GM19099 (cell line): ENCODE results near the gene SOWAHC.

Experiments
- POLR2A ChIP-seq: IDR thresholded peaks from 3 replicates; pipeline ENCODE4 v1.6.1; 2011; ENCODE audit warnings: low read depth; ENCODE audit not compliant: insufficient read length; ENCODE audit errors: extremely low read depth

SOWAHC gene

DNA sequence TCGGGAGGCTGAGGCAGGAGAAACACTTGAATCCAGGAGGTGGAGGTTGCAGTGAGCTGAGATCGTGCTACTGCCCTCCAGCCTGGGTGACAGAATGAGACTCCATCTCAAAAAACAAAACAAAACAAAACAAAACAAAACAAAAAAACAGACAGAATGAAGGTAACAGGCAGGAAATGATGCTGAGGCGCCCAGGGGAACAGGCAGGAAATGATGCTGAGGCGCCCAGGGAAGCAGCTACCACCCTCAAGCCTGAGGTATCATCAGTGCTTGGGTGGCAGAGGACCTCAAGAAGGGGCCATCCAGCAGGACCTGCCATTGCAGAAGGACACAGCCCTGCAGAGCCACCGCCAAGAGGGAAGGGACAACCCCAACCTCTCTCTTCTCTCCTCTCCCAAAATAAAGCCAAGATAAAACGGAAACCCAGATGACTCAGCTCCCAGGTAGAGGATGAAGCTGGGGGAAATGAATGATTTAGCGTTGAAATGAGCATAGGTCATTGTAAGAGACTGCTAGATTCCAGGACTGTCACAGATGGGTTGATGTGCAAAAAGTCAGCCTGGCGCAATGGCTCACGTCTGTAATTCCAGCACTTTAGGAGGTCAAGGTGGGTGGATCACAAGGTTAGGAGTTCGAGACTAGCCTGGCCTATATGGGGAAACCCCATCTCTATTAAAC, 19.3 kb downstream of the SOWAHC start:
- TF ChIP-seq POLR2A, result no peak

DNA sequence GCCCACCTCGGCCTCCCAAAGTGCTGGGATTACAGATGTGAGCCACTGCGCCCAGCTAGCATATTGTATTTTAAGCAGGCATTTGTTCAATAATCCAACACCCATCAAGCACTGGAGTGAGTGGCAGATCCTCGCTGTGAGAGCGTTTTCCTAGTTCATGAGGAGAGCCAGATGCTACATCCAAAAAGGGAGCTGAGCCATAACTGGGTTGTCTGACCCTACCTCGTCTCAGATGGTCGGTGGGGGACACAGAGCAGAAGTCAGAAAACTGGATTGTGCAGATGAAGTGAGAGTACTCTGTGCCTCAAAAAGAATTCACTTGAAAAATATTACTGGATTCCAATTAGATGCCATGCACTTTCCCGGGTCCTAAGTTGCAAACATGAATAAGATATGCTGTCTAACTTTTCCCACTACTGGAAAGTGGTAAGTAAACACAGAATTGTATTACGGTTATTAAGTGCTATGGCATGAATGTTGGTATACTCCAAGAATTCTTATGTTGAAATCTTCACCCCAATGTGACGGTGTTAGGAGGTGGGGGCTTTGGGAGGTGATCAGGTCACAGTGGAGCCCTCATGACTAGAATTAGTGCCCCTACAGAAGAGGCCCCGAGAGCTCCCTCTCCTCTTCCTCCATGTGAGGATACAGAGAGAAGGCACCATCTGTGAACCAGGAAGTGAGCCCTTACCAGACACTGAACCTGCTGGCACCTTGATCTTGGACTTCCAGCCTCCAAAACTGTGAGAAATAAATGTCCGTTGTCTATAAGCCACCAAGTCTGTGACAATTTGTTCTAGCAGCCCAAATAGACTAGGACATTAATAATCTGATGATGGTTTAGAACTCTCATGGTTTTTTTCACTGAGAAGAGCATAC, 21.5 kb downstream of the SOWAHC start:
- TF ChIP-seq POLR2A, result no peak

DNA sequence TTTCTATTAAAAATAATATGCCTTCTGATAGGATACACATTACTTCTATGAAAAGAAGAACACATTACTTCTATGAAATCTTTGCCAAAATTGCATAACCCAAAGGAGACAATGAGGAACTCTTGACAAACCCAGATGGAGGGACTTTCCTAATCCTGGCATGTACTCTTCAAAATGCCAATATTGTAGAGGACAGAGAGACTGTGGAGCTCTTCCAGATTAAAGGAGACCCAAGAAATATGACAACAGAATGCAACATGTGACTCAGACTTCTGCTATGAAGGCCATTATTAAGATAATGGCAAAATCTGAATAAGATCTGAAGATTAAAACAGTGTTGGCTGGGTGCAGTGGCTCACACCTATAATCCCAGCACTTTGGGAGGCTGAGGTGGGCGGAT, 22.2 kb downstream of the SOWAHC start:
- no peak for TF ChIP-seq POLR2A

DNA sequence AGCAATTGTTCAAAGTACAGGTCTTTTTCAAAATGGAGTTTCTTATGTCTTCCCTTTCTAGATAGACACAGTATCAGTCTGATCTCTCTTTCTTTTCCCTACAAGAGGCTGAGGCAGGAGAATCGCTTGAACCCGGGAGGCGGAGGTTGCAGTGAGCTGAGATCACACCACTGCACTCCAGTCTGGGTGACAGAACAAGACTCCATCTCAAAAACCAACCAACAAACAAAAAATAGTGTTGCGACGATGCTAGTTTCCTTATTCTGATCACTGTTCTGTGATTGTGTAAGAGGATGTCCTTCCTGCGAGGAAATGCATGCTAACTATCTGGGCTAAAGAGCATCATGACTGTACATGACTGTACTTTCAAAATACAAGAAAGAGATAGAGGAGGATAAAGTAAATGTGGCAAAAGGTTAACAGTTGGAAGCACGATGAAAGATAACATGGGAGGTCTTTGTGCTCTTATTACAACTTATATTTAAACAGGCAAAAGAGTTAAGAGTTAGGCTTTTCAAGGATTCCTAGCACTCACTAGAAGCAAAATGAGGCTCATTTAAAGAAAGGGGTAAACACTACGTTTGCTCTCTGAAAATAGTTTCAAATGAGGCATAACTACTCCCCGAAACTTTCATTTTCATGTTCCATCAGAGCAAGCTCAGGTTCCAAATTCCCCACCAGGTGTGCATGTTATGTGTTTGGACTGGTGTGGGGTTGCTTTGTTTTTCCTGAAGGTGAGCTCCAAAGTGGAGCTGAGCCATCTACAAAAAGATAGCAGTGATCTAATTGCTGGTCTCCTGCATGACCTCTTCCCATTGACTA, 23.8 kb downstream of the SOWAHC start:
- TF ChIP-seq POLR2A, result no peak

DNA sequence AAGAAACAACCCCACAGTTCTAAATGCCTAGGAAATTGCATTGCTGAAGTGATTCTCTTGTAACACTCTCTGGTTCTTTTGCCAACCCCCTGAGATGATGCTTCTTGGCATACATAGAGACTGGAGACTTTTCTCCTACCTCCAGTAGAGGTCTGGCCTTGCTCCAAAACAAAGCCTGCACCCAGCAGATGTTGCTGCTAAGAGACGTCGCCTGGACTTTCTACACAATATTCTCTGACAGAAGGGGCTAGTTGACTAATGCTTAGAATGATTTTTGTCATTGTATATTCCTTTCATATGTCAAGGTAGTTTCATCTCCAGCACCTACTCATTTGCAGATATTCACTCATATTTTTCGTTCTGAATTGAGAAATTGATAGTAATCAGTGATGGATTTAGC, 24.6 kb downstream of the SOWAHC start:
- TF ChIP-seq POLR2A, result no peak

DNA sequence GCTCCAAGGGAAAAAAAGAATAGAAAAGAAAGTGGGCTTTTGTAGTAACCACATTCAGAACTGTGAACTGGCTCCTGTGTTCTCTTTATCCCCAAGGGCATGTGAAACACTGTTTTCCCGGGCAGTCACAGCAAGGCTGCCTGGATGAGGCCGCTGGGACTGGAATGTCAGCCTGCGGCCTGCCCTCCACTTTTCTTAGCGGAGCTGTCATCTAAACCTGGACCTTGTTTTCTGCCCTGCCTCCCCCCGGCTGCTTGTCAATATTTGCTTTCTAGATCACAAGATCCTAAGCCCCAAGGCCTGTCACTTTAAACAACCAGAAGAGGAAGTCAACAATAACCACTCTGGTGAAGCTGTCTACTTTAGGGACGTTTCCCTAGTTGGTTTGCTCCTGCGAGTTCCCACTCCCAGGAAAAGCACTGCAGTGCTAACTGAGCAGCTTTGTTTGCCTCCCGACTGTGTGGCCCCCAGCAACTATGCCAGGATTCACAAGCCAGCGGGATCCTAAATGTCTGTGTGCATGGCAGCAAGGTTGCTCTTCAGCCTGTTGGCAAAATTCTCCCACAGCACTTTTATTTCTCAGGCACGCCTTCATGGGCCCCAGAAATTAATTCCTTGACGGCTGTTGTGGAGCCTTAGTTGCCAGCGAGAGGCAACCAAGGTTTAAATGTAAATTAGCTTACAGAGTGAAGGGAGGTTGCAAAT, 30.6 kb downstream of the SOWAHC start:
- no peak for TF ChIP-seq POLR2A

DNA sequence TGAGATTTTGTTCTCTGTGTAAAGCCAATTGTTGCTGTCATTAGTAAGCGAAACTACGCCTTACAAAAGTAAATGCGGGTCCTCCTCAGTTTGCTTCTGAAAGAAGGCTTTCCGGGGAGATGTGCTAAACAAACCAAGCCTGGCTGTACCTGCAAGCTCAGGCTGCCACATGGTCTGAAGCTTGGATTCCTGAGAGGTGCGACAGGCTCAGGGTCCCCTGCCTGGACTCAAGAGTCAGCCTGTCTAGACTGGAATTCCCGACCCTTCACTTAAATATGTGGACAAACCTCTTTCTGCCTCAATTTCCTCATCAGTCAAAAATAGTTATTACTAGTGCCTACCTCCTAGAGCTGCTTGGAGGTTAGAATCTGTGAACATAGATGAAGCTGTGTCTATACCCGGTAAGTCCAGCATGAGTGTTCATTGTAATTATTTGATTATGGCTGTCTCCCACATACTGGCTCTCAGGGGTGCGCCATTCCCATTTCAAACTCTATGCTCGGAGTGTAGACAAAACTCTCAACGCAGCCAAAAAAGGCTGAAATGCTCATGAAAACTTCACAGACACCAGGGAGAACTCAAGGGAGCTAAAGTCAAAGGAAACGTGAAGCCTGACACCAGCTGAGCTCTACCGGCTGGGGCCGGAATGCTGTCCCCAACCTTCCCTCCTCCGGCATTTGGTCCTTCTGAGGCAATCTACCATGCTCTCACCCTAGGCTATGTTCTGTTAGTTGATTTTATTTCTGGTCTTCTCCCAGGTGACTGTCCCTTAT, 31.4 kb downstream of the SOWAHC start:
- TF ChIP-seq POLR2A, result no peak

DNA sequence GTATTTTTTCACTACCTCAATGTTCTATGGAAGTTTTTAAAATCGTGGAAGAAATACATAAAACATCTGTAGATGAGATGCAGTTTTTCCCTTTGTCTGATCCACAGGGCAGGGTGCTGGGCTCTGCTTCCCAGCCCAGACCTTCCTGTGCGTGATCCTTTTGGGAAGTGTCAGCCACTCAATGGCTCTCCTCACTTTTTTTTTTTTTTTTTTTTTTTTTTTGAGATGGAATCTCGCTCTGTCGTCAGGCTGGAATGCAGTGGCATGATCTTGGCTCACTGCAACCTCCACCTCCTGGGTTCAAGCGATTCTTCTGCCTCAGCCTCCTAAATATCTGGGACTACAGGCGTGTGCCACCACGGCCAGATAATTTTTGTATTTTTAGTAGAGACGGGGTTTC, 32.8 kb downstream of the SOWAHC start:
- TF ChIP-seq POLR2A, result no peak

DNA sequence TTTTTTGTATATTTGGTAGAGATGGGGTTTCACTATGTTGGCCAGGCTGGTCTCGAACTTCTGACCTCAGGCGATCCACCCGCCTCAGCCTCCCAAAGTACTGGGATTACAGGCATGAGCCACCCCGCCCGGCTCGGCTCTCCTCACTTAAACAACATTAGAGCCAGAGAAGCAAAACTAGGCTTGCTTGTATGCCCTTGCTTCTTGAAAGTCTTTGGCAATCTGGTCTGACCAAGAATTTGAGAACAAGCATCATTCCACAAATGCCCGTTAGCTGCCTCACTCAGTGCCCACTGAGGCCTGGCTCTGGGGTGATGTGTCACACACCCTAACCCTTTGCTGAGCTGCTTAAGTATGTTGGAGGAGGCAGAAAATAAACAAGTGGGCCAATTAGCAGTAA, 33.5 kb downstream of the SOWAHC start:
- TF ChIP-seq POLR2A, result no peak

DNA sequence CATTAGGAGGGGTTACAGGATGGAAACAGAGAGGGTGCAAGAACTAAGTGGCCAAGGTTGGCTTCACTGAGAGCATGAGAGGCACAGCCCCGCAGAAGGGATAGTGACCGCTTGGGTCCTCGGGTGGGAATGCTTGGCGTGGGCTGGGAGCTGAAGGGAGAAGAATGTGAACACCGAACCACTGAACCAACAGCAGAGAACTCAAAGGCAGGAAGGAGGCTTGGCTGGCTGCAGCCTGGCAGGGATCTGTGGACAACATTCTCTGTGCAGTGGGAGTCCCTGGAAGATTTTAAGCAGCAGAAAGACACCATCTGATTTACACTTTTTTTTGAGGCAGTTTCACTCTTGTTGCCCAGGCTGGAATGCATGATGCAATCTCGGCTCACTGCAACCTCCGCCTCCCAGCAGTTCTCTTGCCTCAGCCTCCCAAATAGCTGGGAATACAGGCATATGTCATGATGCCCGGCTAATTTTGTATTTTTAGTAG, 33.9 kb downstream of the SOWAHC start:
- TF ChIP-seq POLR2A, result no peak

DNA sequence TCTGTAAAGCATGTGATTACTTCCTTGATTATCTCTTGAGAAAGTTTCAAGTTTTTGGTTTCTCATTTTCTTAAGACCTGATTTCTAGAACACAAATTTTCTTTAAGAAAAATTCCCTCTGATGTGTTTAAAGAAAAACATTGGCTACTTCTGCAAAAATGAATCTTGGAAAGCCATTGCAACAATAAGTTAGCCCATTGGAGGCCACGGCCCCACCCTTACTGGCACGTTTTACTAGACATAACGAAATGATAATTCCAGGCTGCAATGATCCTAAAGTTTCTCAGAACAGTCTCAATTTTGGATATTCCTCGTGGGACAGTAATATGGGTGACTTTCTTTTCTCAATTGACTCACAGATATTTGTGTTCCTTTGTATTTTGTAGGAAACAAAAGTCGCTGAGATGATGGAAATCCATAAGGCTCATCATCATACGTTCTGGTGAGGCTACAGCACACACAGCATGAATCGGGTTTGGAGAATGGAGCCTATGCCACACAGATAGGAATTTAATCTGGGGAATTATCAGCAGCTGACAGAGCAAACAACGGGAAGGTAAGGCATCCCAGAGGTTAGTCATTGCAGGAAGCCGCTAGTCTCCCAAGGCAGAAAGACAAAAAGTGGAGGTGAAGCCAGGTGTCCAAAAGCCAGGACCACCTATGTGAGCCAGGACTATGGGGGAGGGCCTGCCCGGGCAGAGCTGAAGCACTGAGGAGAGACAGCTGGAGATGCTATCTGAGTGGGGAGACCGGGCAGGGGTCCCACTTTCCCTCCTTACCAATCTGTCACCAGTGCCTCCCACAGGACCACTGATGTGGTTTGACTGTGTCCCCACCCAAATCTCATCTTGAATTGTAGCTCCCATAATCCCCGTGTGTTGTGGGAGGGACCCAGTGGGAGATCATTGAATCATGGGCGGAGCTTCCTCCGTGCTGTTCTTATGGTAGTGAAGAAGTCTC, 35.9 kb downstream of the SOWAHC start:
- TF ChIP-seq POLR2A, result no peak

DNA sequence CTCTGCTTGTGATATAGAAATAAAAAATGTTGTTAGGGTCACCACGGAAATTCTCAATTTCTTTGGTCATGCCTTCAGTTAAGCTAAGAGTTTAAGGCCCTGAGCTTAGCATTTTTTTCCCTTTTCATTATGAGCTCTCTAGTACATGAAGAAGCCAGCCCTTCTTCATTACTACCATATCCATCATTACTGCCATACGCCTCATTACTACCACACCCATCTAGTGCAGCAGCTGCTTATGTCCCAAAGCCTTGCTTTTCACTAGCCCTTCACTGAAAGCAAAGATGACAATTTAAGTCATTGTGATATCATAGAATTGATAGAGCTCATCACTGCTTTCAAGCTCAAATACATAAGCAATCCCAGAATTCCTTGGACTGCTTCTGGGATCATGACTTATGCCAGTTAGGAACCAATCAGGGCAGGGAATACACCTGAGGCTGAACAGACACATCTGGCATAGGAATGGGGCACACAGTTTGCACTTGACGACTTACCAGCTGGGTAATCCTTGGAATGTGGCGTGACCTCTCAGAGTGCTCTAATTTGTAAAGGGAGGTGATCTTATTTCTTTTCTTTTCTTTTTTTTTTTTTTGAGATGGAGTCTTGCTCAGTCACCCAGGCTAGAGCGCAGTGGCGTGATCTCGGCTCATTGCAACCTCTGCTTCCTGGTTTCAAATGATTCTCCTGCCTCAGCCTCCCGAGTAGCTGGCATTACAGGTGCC, 40.3 kb downstream of the SOWAHC start:
- no peak for TF ChIP-seq POLR2A
